Measurements from ENCODE around the gene EEIG1. TPM values are rescaled to one million over a fixed set of nuclear protein-coding genes. Genes with fewer than 3 reads are reported as not detected.
A peak's percentile ranks its signal among the peaks of the same experiment; 100 is the strongest.

Gene EEIG1
- total RNA-seq, 4 donors from 2014 or later: 18.3 to 34.7 (median 24.9) TPM

- DNase-seq: no peak
- Histone ChIP-seq H3K4me1 (peaks cover 13 to 19% of the 10 kb centered on the region in 2 donors), H3K27me3 (no peaks in the 10 kb centered on the region), H3K4me3 (replicated peaks in 1 of 3) (no peak overlapping the region), H3K9me3 (no peaks in the 10 kb centered on the region), H3K27ac (peak overlapping the region in 2 of 3 donors; percentile 41 to 66), H3K36me3 (peaks cover 12 to 15% of the 10 kb centered on the region in 2 donors)
- intact Hi-C loops (cut with DNase I): loop anchor here (5.0 kb wide), 1 partner anchor 171 kb away; no protein-coding TSS in a partner anchor
- WGBS, 2 donors: 64 to 74% methylated on average over 3 of the region's 3 CpGs
- TF ChIP-seq, protein P1, sequence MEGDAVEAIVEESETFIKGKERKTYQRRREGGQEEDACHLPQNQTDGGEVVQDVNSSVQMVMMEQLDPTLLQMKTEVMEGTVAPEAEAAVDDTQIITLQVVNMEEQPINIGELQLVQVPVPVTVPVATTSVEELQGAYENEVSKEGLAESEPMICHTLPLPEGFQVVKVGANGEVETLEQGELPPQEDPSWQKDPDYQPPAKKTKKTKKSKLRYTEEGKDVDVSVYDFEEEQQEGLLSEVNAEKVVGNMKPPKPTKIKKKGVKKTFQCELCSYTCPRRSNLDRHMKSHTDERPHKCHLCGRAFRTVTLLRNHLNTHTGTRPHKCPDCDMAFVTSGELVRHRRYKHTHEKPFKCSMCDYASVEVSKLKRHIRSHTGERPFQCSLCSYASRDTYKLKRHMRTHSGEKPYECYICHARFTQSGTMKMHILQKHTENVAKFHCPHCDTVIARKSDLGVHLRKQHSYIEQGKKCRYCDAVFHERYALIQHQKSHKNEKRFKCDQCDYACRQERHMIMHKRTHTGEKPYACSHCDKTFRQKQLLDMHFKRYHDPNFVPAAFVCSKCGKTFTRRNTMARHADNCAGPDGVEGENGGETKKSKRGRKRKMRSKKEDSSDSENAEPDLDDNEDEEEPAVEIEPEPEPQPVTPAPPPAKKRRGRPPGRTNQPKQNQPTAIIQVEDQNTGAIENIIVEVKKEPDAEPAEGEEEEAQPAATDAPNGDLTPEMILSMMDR (IDR thresholded peaks at IDR 0.05): no peak
- TF ChIP-seq POLR2A (IDR thresholded peaks at IDR 0.05): no peak
Measured at GRCh38 chr9:127946728-127947127, 34.1 kb downstream of the EEIG1 start.

DNA sequence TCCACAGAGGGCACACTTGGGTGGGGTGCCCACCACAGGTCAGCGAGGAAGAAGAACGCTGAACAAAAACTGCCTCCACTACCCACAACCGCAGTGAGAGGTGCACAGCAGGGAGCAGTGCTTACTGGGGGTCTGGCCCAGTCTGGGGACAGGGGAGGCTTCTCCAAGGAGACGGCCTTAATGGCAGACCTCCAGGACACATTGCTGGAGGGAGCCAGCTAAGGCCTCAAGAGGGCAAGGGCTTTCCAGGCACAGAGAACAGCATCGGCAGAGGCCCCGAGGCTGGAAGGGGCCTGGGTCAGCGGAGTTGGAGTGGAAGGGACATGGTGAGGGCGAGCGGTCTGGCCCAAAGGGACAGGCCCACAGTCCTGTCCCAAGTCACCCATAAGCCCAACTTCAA lies 34.8 kb downstream of the EEIG1 start:
- Histone ChIP-seq H3K4me3 (replicated peaks in 1 of 3) (no peak overlapping the region), H3K4me1 (peaks cover 19 to 26% of the 10 kb centered on the region in 2 donors), H3K27ac (peak overlapping the region in 2 of 3 donors; percentile 41 to 66), H3K27me3 (no peaks in the 10 kb centered on the region), H3K9me3 (no peaks in the 10 kb centered on the region), H3K36me3 (peaks cover 12 to 15% of the 10 kb centered on the region in 2 donors)
- whole genome bisulfite sequencing, 2 donors: 71 to 84% methylated on average over 7 to 8 of the region's 9 CpGs
- intact Hi-C loops (cut with DNase I): loop anchor here (5.0 kb wide), 1 partner anchor 171 kb away; no protein-coding TSS in a partner anchor
- no peak for DNase-seq
- no peak for TF ChIP-seq POLR2A (IDR thresholded peaks at IDR 0.05)
- TF ChIP-seq, protein P1 (IDR thresholded peaks at IDR 0.05): no peak

- peaks cover 25 to 32% of the 10 kb centered on the region in 2 donors for H3K4me1 ChIP-seq
- peak overlapping the region in 1 of 3 donors; percentile 66 for H3K27ac ChIP-seq
- H3K9me3 ChIP-seq: no peaks in the 10 kb centered on the region
- intact Hi-C loops (cut with DNase I): loop anchor here (5.0 kb wide), 1 partner anchor 172 kb away; no protein-coding TSS in a partner anchor
- no peak for TF ChIP-seq POLR2A (IDR thresholded peaks at IDR 0.05)
- TF ChIP-seq, protein P1 (IDR thresholded peaks at IDR 0.05): no peak
- H3K36me3 ChIP-seq: peaks cover 12 to 15% of the 10 kb centered on the region in 2 donors
- DNase-seq: no peak
- H3K4me3 ChIP-seq (replicated peaks in 1 of 3): no peak overlapping the region
- 87% methylated on average over 17 to 24 of the region's 24 CpGs for WGBS, 2 donors
- H3K27me3 ChIP-seq: no peaks in the 10 kb centered on the region
Measured at GRCh38 chr9:127945338-127945737, 35.5 kb downstream of the EEIG1 start.

DNA sequence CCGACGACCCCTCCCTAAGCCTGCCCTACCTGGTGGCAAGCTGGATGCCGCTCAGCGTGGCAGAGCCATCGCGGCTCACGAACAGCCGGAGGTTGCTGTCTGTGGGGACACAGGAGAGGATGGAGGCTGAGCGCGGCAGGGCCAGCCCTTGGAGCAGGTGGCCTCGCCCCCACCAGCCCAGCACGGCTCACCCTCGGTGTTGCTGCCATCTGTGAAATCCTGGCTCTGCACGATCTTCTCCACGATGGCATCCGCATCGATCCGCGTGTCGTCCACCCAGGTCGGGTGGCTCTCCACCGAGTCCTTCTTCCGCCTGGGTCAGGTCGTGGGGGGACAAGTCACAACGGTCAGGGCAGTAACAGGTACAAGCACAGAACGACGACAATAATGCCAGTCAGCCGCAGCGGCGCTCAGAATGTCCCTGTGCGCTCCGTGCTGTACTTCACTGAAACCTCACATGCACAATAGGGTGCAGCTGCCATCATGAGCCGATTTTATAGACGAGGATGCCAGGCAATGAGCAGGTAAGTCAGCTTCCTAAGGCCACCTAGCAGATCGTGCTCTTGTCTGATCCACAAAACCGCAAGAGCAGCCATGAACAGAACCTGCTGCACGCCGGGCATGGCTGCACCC lies 36.1 kb downstream of the EEIG1 start:
- no peak overlapping the region for H3K27ac ChIP-seq
- H3K9me3 ChIP-seq: no peaks in the 10 kb centered on the region
- WGBS, 2 donors: 93 to 95% methylated on average over 25 to 29 of the region's 38 CpGs
- no peak for DNase-seq
- H3K4me1 ChIP-seq: peaks cover 30 to 39% of the 10 kb centered on the region in 2 donors
- TF ChIP-seq, protein P1 (IDR thresholded peaks at IDR 0.05): no peak
- TF ChIP-seq POLR2A (IDR thresholded peaks at IDR 0.05): no peak
- H3K4me3 ChIP-seq (replicated peaks in 1 of 3): no peak overlapping the region
- peaks cover 12 to 15% of the 10 kb centered on the region in 2 donors for H3K36me3 ChIP-seq
- no peaks in the 10 kb centered on the region for H3K27me3 ChIP-seq
- intact Hi-C loops (cut with DNase I): loop anchor here (5.0 kb wide), 1 partner anchor 173 kb away; no protein-coding TSS in a partner anchor

- Histone ChIP-seq H3K4me1 (peaks cover 30 to 40% of the 10 kb centered on the region in 2 donors), H3K27me3 (no peaks in the 10 kb centered on the region), H3K36me3 (peaks cover 12 to 15% of the 10 kb centered on the region in 2 donors), H3K27ac (no peak overlapping the region), H3K4me3 (replicated peaks in 1 of 3) (no peak overlapping the region), H3K9me3 (no peaks in the 10 kb centered on the region)
- TF ChIP-seq, protein P1 (IDR thresholded peaks at IDR 0.05): peak; percentile 39 to 72 (median 56)
- no peak for TF ChIP-seq POLR2A (IDR thresholded peaks at IDR 0.05)
- WGBS, 2 donors: 56 to 70% methylated on average over 7 to 13 of the region's 13 CpGs
- DNase-seq: peak; percentile 62 to 70
- intact Hi-C loops (cut with DNase I): loop anchor here (2.0 kb wide), 1 partner anchor 91 kb away; no protein-coding TSS in a partner anchor
Measured at GRCh38 chr9:127943731-127944144, 37.1 kb downstream of the EEIG1 start.
